ENCODE measurements around the gene SMIM35. TPM values are rescaled to one million over a fixed set of nuclear protein-coding genes. Genes with fewer than 3 reads are reported as not detected.

The SMIM35 gene
- total and polyA plus RNA-seq, 2 of the 13 experiments (the other 11 are each of a cell fraction or from before 2014, with no cell fraction given): not detected

GRCh38 chr11:118052581-118053206, 34.1 kb downstream of the SMIM35 start:
- H3K9me3 ChIP-seq (ENCODE audit: low read length): no peaks in the 10 kb centered on the region

More at GRCh38 chr11:118052581-118053206, 34.1 kb downstream of the SMIM35 start:
- DNase-seq (ENCODE audit: low spot score): no peak
- FAIRE-seq: no peak
- Histone ChIP-seq H3K79me2 (ENCODE audit: insufficient read depth, low read length) (no peaks in the 10 kb centered on the region), H3K27me3 (ENCODE audit: control insufficient read depth in 1 of 2, insufficient read depth in 2 of 2, low read length in 2 of 2) (peaks cover 0 to 42% of the 10 kb centered on the region in 2 experiments; a peak in 3 of 5 replicates), H3K4me2 (ENCODE audit: low read depth, low read length) (no peak overlapping the region), H3K36me3 (replicated peaks in 1 of 2; ENCODE audit: control insufficient read depth in 1 of 2, insufficient read depth in 2 of 2, low read length in 2 of 2) (no peaks in the 10 kb centered on the region), H3K4me1 (ENCODE audit: insufficient read depth, low read length) (no peaks in the 10 kb centered on the region), H3K27ac (ENCODE audit: extremely low read length, insufficient read depth, low read length) (no peak overlapping the region), H2AFZ (ENCODE audit: low read length) (no peak overlapping the region), H3K9ac (ENCODE audit: insufficient read depth, low read depth, low read length) (no peak overlapping the region), H4K20me1 (ENCODE audit: insufficient read depth, low read length) (no peaks in the 10 kb centered on the region), H3K4me3 (replicated peaks in 1 of 3; ENCODE audit: insufficient read depth in 1 of 3, low read depth in 2 of 3, low read length in 3 of 3) (no peak overlapping the region)
- ChIA-PET POLR2A (no interaction called here), CTCF (ENCODE audit: low intra/inter-chr PET ratio, low total read pairs) (interaction anchor here (1.4 to 1.8 kb wide), 2 partner anchors 209 to 245 kb away, joined by 11 to 14 read pairs; no protein-coding TSS in a partner anchor)
- 46% methylated on average over 9 of the region's 13 CpGs for WGBS (ENCODE audit: low lambda C conversion rate)
- no TSS peak for BruUV-seq (replicated peaks)
- intact Hi-C loops (cut with micrococcal nuclease; ENCODE audit: unreplicated experiment) (loop anchor here (1.0 kb wide), 3 partner anchors 208 to 233 kb away; no protein-coding TSS in a partner anchor), in situ Hi-C loops (cut with HindIII; ENCODE audit: extremely low pct_ligation_motif_present, low pct_unique_long_range_greater_than_20kb) (loop anchor here (10.0 kb wide), 1 partner anchor 218 kb away; no protein-coding TSS in a partner anchor)
- ATAC-seq: no peak; the same call in 2 of the 3 replicates
- TF ChIP-seq ZNF562 (CRISPR knock-in tag; IDR thresholded peaks at IDR 0.05; ENCODE audit: borderline replicate concordance) (no peak), ZNF160 (CRISPR knock-in tag; IDR thresholded peaks at IDR 0.05) (no peak), RELA (CRISPR knock-in tag; IDR thresholded peaks at IDR 0.05) (no peak), ZNF674 (CRISPR knock-in tag; IDR thresholded peaks at IDR 0.05; ENCODE audit: low read depth) (no peak), NBN (conservative IDR thresholded peaks at IDR 0.05) (no peak), NFIB (CRISPR knock-in tag; IDR thresholded peaks at IDR 0.05; ENCODE audit: borderline replicate concordance) (no peak), SAP130 (CRISPR knock-in tag; IDR thresholded peaks at IDR 0.05; ENCODE audit: low read depth) (no peak), MAX (IDR thresholded peaks at IDR 0.05) (no peak), SMARCE1 (IDR thresholded peaks at IDR 0.05; ENCODE audit: borderline replicate concordance) (no peak), ZFP1 (CRISPR knock-in tag; IDR thresholded peaks at IDR 0.05) (no peak), NR1H2 (CRISPR knock-in tag; IDR thresholded peaks at IDR 0.05; ENCODE audit: borderline replicate concordance, low read depth) (no peak), NFATC3 (CRISPR knock-in tag; IDR thresholded peaks at IDR 0.05) (no peak), GZF1 (CRISPR knock-in tag; IDR thresholded peaks at IDR 0.05) (no peak), ONECUT2 (CRISPR knock-in tag; IDR thresholded peaks at IDR 0.05) (no peak), NCOA2 (CRISPR knock-in tag; IDR thresholded peaks at IDR 0.05) (no peak), ZNF3 (CRISPR knock-in tag; IDR thresholded peaks at IDR 0.05) (no peak)
- TF ChIP-seq, protein P1, sequence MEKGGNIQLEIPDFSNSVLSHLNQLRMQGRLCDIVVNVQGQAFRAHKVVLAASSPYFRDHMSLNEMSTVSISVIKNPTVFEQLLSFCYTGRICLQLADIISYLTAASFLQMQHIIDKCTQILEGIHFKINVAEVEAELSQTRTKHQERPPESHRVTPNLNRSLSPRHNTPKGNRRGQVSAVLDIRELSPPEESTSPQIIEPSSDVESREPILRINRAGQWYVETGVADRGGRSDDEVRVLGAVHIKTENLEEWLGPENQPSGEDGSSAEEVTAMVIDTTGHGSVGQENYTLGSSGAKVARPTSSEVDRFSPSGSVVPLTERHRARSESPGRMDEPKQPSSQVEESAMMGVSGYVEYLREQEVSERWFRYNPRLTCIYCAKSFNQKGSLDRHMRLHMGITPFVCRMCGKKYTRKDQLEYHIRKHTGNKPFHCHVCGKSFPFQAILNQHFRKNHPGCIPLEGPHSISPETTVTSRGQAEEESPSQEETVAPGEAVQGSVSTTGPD (CRISPR knock-in tag; IDR thresholded peaks at IDR 0.05): no peak
- TF ChIP-seq, protein P2, sequence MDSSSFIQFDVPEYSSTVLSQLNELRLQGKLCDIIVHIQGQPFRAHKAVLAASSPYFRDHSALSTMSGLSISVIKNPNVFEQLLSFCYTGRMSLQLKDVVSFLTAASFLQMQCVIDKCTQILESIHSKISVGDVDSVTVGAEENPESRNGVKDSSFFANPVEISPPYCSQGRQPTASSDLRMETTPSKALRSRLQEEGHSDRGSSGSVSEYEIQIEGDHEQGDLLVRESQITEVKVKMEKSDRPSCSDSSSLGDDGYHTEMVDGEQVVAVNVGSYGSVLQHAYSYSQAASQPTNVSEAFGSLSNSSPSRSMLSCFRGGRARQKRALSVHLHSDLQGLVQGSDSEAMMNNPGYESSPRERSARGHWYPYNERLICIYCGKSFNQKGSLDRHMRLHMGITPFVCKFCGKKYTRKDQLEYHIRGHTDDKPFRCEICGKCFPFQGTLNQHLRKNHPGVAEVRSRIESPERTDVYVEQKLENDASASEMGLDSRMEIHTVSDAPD (CRISPR knock-in tag; IDR thresholded peaks at IDR 0.05): no peak
- TF ChIP-seq, protein P3, sequence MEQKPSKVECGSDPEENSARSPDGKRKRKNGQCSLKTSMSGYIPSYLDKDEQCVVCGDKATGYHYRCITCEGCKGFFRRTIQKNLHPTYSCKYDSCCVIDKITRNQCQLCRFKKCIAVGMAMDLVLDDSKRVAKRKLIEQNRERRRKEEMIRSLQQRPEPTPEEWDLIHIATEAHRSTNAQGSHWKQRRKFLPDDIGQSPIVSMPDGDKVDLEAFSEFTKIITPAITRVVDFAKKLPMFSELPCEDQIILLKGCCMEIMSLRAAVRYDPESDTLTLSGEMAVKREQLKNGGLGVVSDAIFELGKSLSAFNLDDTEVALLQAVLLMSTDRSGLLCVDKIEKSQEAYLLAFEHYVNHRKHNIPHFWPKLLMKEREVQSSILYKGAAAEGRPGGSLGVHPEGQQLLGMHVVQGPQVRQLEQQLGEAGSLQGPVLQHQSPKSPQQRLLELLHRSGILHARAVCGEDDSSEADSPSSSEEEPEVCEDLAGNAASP (CRISPR knock-in tag; IDR thresholded peaks at IDR 0.05; ENCODE audit: borderline replicate concordance): no peak
